ENCODE results near the gene MFSD1.

GRCh38 chr3:158768881-158769543 lies 32.8 kb upstream of the MFSD1 start:
- TF ChIP-seq CTCF (conservative IDR thresholded peaks at IDR 0.05 in 1 of 2, IDR thresholded peaks at IDR 0.05 in 1 of 2; ENCODE audit: low read depth in 1 of 2, low read length in 2 of 2) (no peak), EZH2 (IDR thresholded peaks at IDR 0.05; ENCODE audit: low read length, missing control alignments) (no peak)
